IPS-NIHi7 (cell line): Measurements from ENCODE around the gene KIF20B.
"Not testable (repeated sequence)": the region's sequence is repeated elsewhere in the genome, so short reads cannot be mapped to it uniquely, and the experiment has no call there.

Experiments
- DNase-seq: peaks from one replicate; pipeline ENCODE4 v3.0.0; 2012; ENCODE audit warnings: mixed read lengths; ENCODE audit errors: extremely low spot score

The KIF20B gene

GRCh38 chr10:89783406-89783805 lies 82.0 kb downstream of the KIF20B start:
- no peak for DNase-seq

- no peak for DNase-seq
These were observed 83.7 kb downstream of the KIF20B start for GRCh38 chr10:89785095-89785494.

DNA sequence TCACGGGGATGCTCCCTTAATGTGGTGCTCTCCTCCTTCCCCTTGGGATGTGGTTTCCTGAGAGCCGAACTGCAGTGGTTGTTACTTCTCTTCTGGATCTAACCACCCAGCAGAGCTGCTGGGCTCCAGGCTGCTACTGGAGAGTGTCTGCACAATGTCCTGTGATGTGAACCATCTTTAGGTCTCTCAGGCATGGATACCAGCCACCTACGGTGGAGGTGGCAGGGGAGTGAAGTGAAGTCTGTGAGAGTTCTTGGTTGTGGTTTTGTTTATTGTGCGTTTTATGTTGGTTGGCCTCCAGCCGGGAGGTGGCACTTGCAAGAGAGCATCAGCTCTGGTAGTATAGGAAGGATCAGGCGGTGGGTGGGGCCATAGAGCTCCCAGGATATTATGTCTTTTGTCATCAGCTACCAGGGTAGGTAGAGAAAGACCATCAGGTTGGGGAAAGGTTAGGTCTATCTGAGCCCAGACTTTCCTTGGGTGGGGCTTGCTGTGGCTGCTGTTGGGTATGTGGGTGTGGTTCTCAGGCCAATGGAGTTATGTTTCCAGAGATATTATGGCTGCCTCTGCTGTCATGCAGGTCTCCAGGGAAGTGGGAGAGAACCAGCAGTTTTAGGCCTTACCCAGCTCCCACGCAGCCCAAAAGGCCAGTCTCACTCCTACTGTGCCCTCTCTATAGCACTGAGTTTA lies 87.9 kb downstream of the KIF20B start:
- DNase-seq, result no peak

GRCh38 chr10:89792187-89792586 lies 90.8 kb downstream of the KIF20B start:
- DNase-seq, result no peak

GRCh38 chr10:89793649-89794254 lies 92.4 kb downstream of the KIF20B start:
- peak; percentile 73 for DNase-seq

- no peak for DNase-seq
These were observed 94.5 kb downstream of the KIF20B start for GRCh38 chr10:89795840-89796239.

GRCh38 chr10:89798092-89798491 lies 96.7 kb downstream of the KIF20B start:
- no peak for DNase-seq

DNA sequence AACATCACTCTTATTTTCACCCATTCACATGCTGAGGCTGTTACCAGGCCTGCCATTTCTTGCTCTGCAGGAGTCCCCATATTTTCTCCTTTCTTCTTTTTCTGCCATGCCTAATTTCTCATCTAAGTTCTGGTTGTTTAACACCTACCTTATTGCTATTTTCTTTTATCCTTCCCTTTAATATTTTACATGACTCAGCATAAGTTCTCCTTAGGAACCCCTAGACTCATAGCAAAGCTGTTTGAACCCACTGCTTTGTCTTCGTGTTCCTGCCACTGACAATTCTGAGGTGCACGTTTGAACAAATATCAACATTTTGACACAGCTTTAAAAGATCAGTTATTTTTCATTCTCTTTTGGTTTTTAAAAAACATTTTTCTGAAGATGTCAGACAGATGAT lies 98.2 kb downstream of the KIF20B start:
- no peak for DNase-seq

DNA sequence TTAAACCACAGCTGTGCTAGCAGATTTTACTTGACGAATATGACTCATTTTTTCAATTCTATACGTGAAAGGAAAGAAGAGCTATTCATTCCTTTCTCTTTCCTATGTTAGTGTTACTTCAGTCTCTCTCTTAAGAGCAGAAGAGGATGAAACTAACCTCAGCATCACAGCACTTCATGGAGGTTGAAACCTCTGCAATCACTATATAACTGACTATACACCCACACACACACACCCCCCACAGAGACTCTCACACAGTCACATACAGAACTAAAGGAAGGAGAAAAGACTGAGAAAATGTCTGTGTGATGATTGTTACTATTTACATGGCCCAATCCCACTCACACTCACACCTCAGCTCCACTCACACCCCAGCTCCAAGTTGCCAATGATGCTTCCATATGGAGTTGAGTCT lies 104.2 kb downstream of the KIF20B start:
- no peak for DNase-seq

DNA sequence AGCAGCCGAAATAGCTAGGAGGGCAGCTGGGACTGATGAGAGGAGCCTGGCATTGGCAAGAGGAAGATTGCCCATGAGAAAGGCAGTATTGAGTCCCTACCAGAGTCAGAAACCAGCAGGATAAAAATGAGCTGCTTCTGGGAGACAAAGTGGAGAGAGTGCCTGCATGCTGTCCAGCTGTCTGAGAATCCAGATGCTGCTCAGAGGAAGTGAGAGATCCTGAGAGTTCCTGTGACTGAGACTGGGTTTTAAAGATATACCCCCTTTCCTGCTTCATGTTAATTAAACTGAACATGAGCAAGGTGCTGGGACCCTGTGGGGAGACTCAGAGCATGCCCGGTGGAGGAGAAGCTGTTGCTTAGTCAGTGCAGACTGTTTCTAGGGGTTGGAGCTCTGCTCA lies 107.5 kb downstream of the KIF20B start:
- no peak for DNase-seq

GRCh38 chr10:89809766-89810165 lies 108.4 kb downstream of the KIF20B start:
- no peak for DNase-seq

DNA sequence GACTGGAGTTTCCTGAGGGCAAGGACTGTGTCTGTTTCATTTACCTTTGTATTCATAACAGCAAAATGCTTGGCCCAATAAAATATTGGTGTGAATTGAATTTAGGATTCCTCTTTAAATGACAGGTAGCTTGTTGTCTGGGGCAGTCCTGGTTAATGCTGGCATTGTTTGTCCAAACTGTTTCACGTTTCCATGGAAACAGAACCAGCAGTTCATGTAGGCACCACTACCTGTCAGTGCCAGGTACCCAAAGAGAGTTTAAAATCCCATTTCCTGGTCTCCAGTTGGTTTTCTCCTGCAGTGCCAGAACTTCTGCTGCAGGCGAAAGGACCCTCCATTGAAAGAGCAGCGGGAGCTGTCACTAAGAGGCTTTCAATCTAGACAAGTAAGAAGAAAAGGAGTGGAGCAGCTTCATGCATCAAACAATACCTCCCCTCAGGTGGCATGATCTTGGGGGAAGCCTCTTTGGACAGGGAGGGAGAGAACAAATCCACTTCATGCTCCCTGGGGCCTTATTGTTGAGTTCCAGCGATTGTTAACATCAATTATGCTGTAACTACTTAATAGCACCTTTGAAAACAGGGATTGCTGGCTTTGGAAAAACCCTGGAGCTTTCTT lies 109.6 kb downstream of the KIF20B start:
- no peak for DNase-seq

- DNase-seq, result no peak
These were observed 112.2 kb downstream of the KIF20B start for GRCh38 chr10:89813546-89813945.

DNA sequence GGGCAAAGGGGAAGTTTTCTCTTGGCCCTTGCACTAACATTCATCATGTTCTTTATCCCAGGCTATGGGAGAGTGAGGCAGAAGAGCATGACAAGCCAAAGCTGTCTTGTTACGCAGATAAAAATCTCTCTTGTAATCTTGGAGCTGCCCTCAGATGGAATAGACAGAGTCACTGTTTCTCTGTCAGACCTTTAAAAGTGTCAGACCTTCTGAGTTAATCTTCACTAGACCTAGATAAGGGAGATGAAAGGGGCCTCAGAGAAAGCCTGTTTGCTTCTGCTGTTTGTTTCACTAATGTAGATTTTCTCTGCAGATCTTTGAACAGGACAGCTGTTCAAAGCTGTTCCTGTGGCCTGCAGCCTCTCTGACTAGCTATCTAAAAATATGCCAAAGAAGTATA lies 112.9 kb downstream of the KIF20B start:
- no peak for DNase-seq

DNA sequence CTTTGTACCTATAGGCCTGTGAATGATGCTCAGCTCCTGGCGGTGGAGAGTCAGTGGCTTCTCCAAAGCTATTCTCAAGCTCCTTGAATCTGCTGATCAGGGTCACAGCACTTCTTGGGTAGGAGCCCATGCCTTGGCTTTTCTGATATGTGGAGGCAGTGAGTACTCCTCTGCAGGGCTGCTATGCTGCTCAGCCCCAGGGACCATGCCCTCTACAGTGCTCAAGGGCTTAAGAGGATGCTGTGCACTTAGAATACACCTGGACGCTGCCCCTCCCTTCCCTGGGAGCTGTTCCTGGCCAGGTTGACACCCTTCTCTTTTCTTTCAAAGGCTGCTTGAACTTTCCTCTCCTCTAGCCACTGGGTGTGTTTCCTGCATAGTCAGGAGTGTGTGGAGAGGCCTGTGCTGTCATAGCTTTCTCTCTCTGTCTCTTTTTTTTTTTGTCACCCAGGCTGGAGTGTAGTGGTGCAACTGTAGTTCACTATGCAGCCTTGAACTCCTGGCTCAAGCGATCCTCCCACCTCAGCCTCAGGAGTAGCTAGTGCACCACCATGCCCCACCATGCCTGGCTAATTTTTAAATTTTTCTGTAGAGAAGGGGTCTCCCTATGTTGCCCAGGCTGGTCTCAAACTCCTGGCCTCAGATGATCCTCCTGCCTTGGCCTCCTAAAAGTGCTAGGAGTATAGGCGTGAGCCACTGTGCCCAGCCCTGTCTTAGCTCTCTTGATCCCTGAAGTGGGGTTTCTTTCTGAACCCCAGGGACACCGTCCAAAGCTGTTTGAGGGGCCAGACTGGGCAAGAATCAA lies 113.9 kb downstream of the KIF20B start:
- no peak for DNase-seq

- not testable (repeated sequence) for DNase-seq
These were observed 117.6 kb downstream of the KIF20B start for GRCh38 chr10:89819008-89819407.
